GM12878 (cell line): ENCODE data around the gene BRINP3. TPM values are rescaled to one million over a fixed set of nuclear protein-coding genes. Genes with fewer than 3 reads are reported as not detected.

Experiments
- ATAC-seq: fragments of 200-7000 bp; cut with Tn5 transposase; 3 replicates; pipeline ENCODE4 v1.9.1; 2020; ENCODE audit warnings: mild to moderate bottlenecking, moderate library complexity
- BruUV-seq: library from RNA; stranded (reverse); fragments of 400-500 nt; replicated peaks from 2 replicates; lab custom pipeline; 2021; lab: Mats Ljungman, UMichigan
- CTCF ChIA-PET: fragments of 300-600 bp; sonication (Branson Sonifier 250); formaldehyde crosslinking; extraction: SDS; loops from one replicate; lab custom pipeline; 2021; ENCODE audit warnings: inconsistent platforms; lab: Yijun Ruan, JAX
- POLR2A ChIA-PET: fragments of 350-600 bp; formaldehyde crosslinking; extraction: SDS; loops from one replicate; lab custom pipeline; 2021; ENCODE audit warnings: inconsistent platforms; lab: Charles Lee
- RAD21 ChIA-PET: fragments of 300-600 bp; sonication (Branson Sonifier 250); formaldehyde crosslinking; loops from one replicate; lab custom pipeline; 2023; ENCODE audit warnings: antibody characterized with exemption; ENCODE audit not compliant: unreplicated experiment; lab: Charles Lee
- SMC1A ChIA-PET: fragments of 300-600 bp; sonication (Branson Sonifier 250); formaldehyde crosslinking; loops from one replicate; lab custom pipeline; 2023; ENCODE audit not compliant: unreplicated experiment, uncharacterized antibody; lab: Charles Lee
- DNase-seq: peaks from one replicate; pipeline ENCODE4 v3.0.0-alpha.2; 2011; ENCODE audit warnings: low read depth, low spot score
- FAIRE-seq: peaks from 3 replicates; lab custom pipeline; 2011; peaks lifted over from hg19 to GRCh38; lab: Jason Lieb, UNC
- H2AFZ ChIP-seq: 2 replicates; pipeline ENCODE4 v1.6.0; 2011; ENCODE audit warnings: low read depth, low read length, control low read depth; ENCODE audit not compliant: control insufficient read depth
- H3K27ac ChIP-seq: 2 replicates; pipeline ENCODE4 v1.5.1; 2011; ENCODE audit warnings: control low read depth; ENCODE audit not compliant: control insufficient read depth, insufficient read depth
- H3K27me3 ChIP-seq, 2 experiments: replicated peaks in 1 of 2; 2 replicates each; pipeline versions ENCODE4 v1.6.0 to v1.6.1; 2011; ENCODE audit warnings: low read length in 1 of 2; ENCODE audit not compliant: control insufficient read depth in 2 of 2, insufficient read depth in 2 of 2
- H3K36me3 ChIP-seq, 2 experiments: 2 replicates each; pipeline ENCODE4 v1.5.1; 2011; ENCODE audit warnings: low read length in 1 of 2; ENCODE audit not compliant: control insufficient read depth in 2 of 2, insufficient read depth in 2 of 2
- H3K4me1 ChIP-seq: 2 replicates; pipeline ENCODE4 v1.6.1; 2011; ENCODE audit warnings: mild to moderate bottlenecking, low read length, moderate library complexity, mixed read lengths; ENCODE audit not compliant: control insufficient read depth, insufficient read depth
- H3K4me2 ChIP-seq: 2 replicates; pipeline ENCODE4 v1.6.0; 2011; ENCODE audit warnings: control low read depth; ENCODE audit not compliant: control insufficient read depth, insufficient read depth
- H3K4me3 ChIP-seq: fragments of 200-600 bp; sonication (generic); 2 replicates; pipeline ENCODE4 v1.5.1; 2016
- H3K79me2 ChIP-seq: 2 replicates; pipeline ENCODE4 v1.6.0; 2011; ENCODE audit warnings: low read length; ENCODE audit not compliant: control insufficient read depth, insufficient read depth
- H3K9ac ChIP-seq: 2 replicates; pipeline ENCODE4 v1.8.0; 2011; ENCODE audit warnings: low read length, control low read depth, mixed read lengths; ENCODE audit not compliant: control insufficient read depth, insufficient read depth
- H3K9me3 ChIP-seq: replicated peaks from 3 replicates; pipeline ENCODE4 v1.5.1; 2011; ENCODE audit warnings: mild to moderate bottlenecking, low read length; ENCODE audit not compliant: control insufficient read depth, insufficient read depth
- H4K20me1 ChIP-seq: 2 replicates; pipeline ENCODE4 v1.6.0; 2011; ENCODE audit not compliant: control insufficient read depth, insufficient read depth
- ATF3 ChIP-seq: IDR thresholded peaks from 2 replicates; pipeline ENCODE4 v1.6.1; 2011; ENCODE audit warnings: low read depth, mild to moderate bottlenecking, low read length, moderate library complexity, borderline replicate concordance; ENCODE audit errors: extremely low read depth
- E2F4 ChIP-seq: IDR thresholded peaks from 2 replicates; pipeline ENCODE4 v1.6.1; 2012; ENCODE audit warnings: low read depth, low read length, improper control_type of control experiment
- MXI1 ChIP-seq: fragments of 150-350 bp; IDR thresholded peaks from 2 replicates; pipeline ENCODE4 v1.6.1; 2011; ENCODE audit warnings: low read depth, mild to moderate bottlenecking, inconsistent platforms, low read length, improper control_type of control experiment
- MYB ChIP-seq: fragments of 150-350 bp; IDR thresholded peaks from 2 replicates; pipeline ENCODE4 v1.6.1; 2014; ENCODE audit warnings: mild to moderate bottlenecking, low read depth, low read length, borderline replicate concordance
- RCOR1 ChIP-seq: conservative IDR thresholded peaks from 2 replicates; pipeline ENCODE4 v1.6.1; 2012; ENCODE audit warnings: low read depth, low read length, improper control_type of control experiment
- REST ChIP-seq: IDR thresholded peaks from 2 replicates; pipeline ENCODE4 v1.6.1; 2012; ENCODE audit warnings: mild to moderate bottlenecking, low read depth, low read length
- SMC3 ChIP-seq: IDR thresholded peaks from 2 replicates; pipeline ENCODE4 v1.6.1; 2011; ENCODE audit warnings: low read length, improper control_type of control experiment, borderline replicate concordance
- SP1 ChIP-seq: IDR thresholded peaks from one replicate; pipeline ENCODE4 v1.6.1; 2011; ENCODE audit warnings: low read depth, low read length
- ZNF24 ChIP-seq: fragments of 450-650 bp; IDR thresholded peaks from 2 replicates; pipeline ENCODE4 v1.6.1; 2017; ENCODE audit warnings: antibody characterized with exemption, mild to moderate bottlenecking
- WGBS: methylation state at CpG from one replicate; pipeline ENCODE4 v1.1.6; 2016; ENCODE audit warnings: low lambda C conversion rate; ENCODE audit not compliant: insufficient replicate concordance, insufficient coverage; ENCODE audit errors: missing lambda C conversion rate; 5-methylcytosine and 5-hydroxymethylcytosine counted together
- in situ Hi-C: fragments of 300-500 bp; cut with MboI; formaldehyde crosslinking; loops from 9 replicates; pipeline ENCODE4 v1.14.3; 2018; ENCODE audit warnings: mixed read lengths
- intact Hi-C: fragments of 100-400 bp; cut with micrococcal nuclease; formaldehyde crosslinking; loops from one replicate; pipeline ENCODE4 v1.14.2; 2022; ENCODE audit not compliant: unreplicated experiment
- polyA plus RNA-seq, 11 experiments: library from polyadenylated mRNA; depleted of rRNA in 4 of 11; unstranded in 6 of 11; stranded (reverse) in 5 of 11; fragments of >200 nt; fragmentation: Nextera tagmentation in 4 of 11; fragmentation: Illumina TruSeq in 1 of 11; extraction: Ambion mirVana in 4 of 11; extraction: Trizol in 1 of 11; gene quantifications; 1 replicate in 1 of 11; 2 replicates in 10 of 11; pipeline versions ENCODE4 v1.2.1 to v1.2.3, GENCODE V29; 2011 to 2016; ENCODE audit warnings: inconsistent platforms in 2 of 11, missing spikeins in 2 of 11, low read depth in 1 of 11
- total RNA-seq, 4 experiments: library from RNA; depleted of rRNA in 3 of 4; stranded (reverse); fragments of >200 nt in 3 of 4; fragmentation: Illumina TruSeq in 1 of 4; extraction: Trizol in 1 of 4; gene quantifications; 2 replicates each; pipeline versions ENCODE4 v1.2.1 to v1.2.3, GENCODE V29; 2013 to 2021

BRINP3 gene
- total and polyA plus RNA-seq, 10 of the 15 experiments (the other 5 are each of a cell fraction or from before 2014, with no cell fraction given): under 0.01 TPM; not detected in 9

- ATAC-seq (no peak), DNase-seq (no peak), FAIRE-seq (no peak)
- POLR2A ChIA-PET: no interaction called here
- H3K4me1 ChIP-seq: no peaks in the 10 kb centered on the region
- SMC1A ChIA-PET: no interaction called here
- H3K9me3 ChIP-seq: no peaks in the 10 kb centered on the region
- no peak overlapping the region for H3K4me2 ChIP-seq
- WGBS: 51% methylated on average over 3 of the region's 3 CpGs
- H2AFZ ChIP-seq: no peak overlapping the region
- intact Hi-C loops: no loop called here
- H4K20me1 ChIP-seq: no peaks in the 10 kb centered on the region
- H3K27me3 ChIP-seq: no peaks in the 10 kb centered on the region
- H3K36me3 ChIP-seq: no peaks in the 10 kb centered on the region
- H3K4me3 ChIP-seq: no peak overlapping the region
- H3K9ac ChIP-seq: no peak overlapping the region
- CTCF ChIA-PET: no interaction called here
- H3K79me2 ChIP-seq: no peaks in the 10 kb centered on the region
- in situ Hi-C loops: no loop called here
- RAD21 ChIA-PET: no interaction called here
- BruUV-seq: no TSS peak
- no peak for TF ChIP-seq E2F4
- TF ChIP-seq MXI1: no peak
- TF ChIP-seq SMC3: no peak
- no peak for TF ChIP-seq ZNF24
- no peak overlapping the region for H3K27ac ChIP-seq
Observed at GRCh38 chr1:190277107-190277506, 200.6 kb downstream of the BRINP3 start.

GRCh38 chr1:190274721-190275120 lies 202.9 kb downstream of the BRINP3 start:
- no peak for ATAC-seq
- Histone ChIP-seq H3K27ac (no peak overlapping the region), H3K79me2 (no peaks in the 10 kb centered on the region), H3K4me3 (no peak overlapping the region), H3K4me1 (no peaks in the 10 kb centered on the region), H4K20me1 (no peaks in the 10 kb centered on the region), H3K36me3 (no peaks in the 10 kb centered on the region), H2AFZ (no peak overlapping the region), H3K27me3 (no peaks in the 10 kb centered on the region), H3K4me2 (no peak overlapping the region), H3K9ac (no peak overlapping the region), H3K9me3 (no peaks in the 10 kb centered on the region)
- in situ Hi-C loops (no loop called here), intact Hi-C loops (no loop called here)
- no peak for FAIRE-seq
- ChIA-PET POLR2A (no interaction called here), CTCF (no interaction called here), SMC1A (interaction anchor here (0.7 kb wide), 1 partner anchor 12 kb away, joined by 3 read pairs; no protein-coding TSS in a partner anchor), RAD21 (no interaction called here)
- no peak for DNase-seq
- 25% methylated on average over 1 of the region's 1 CpG for WGBS
- BruUV-seq: no TSS peak
- TF ChIP-seq MYB (no peak), REST (no peak), RCOR1 (no peak), SP1 (no peak), ATF3 (no peak)
